ENCODE results near the gene LRMDA. TPM values are rescaled to one million over a fixed set of nuclear protein-coding genes. Genes with fewer than 3 reads are reported as not detected.

The LRMDA gene
- total and polyA plus RNA-seq, 10 of the 15 experiments (the other 5 are each of a cell fraction or from before 2014, with no cell fraction given): 0.07 to 0.54 (median 0.29) TPM; not detected in 4

DNA sequence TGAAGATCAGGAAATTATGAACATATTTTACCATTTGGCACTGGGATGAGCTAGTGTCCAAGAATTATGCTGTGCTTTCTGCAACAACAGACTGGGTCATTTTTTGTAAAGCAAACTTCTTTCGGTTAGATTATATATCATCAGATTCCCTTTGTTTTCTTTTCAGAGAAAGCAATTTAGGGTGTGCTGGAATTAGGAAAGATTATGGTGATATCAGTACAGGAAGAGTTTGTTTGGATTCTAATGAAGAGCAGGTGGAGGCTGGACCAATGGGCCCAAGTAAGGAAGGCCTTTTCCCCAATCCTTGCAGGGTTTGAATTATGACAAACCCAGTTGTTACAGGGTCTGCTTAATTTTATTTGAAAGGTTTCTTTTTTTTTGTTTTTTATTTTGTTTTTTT, 1113.4 kb downstream of the LRMDA start:
- no peak for FAIRE-seq
- Histone ChIP-seq H3K27ac (ENCODE audit: control insufficient read depth, insufficient read depth) (no peak overlapping the region), H3K4me3 (no peak overlapping the region), H3K9me3 (replicated peaks; ENCODE audit: control insufficient read depth, insufficient read depth, low read length) (no peaks in the 10 kb centered on the region), H3K36me3 (ENCODE audit: control insufficient read depth in 2 of 2, insufficient read depth in 2 of 2, low read length in 1 of 2) (no peaks in the 10 kb centered on the region), H3K27me3 (replicated peaks in 1 of 2; ENCODE audit: control insufficient read depth in 2 of 2, insufficient read depth in 2 of 2, low read length in 1 of 2) (no peaks in the 10 kb centered on the region), H3K9ac (ENCODE audit: control insufficient read depth, insufficient read depth, low read length) (no peak overlapping the region), H3K4me2 (ENCODE audit: control insufficient read depth, insufficient read depth) (no peak overlapping the region), H3K79me2 (ENCODE audit: control insufficient read depth, insufficient read depth, low read length) (no peaks in the 10 kb centered on the region), H3K4me1 (ENCODE audit: control insufficient read depth, insufficient read depth, low read length) (no peaks in the 10 kb centered on the region), H2AFZ (ENCODE audit: control insufficient read depth, low read depth, low read length) (no peak overlapping the region), H4K20me1 (ENCODE audit: control insufficient read depth, insufficient read depth) (no peaks in the 10 kb centered on the region)
- DNase-seq (ENCODE audit: low read depth, low spot score): no peak
- BruUV-seq (replicated peaks): no TSS peak
- intact Hi-C loops (cut with micrococcal nuclease; ENCODE audit: unreplicated experiment): loop anchor here (5.0 to 10.0 kb wide), 3 partner anchors 240 to 568 kb away; no protein-coding TSS in a partner anchor
- no peak for ATAC-seq
- SMC1A ChIA-PET (ENCODE audit: uncharacterized antibody, unreplicated experiment): interaction anchor here (0.6 kb wide), 1 partner anchor 241 kb away, joined by 3 read pairs; no protein-coding TSS in a partner anchor
- CTCF ChIA-PET: interaction anchor here (0.6 to 1.6 kb wide), 3 partner anchors 8 to 351 kb away, joined by 3 to 5 read pairs (median 3); no protein-coding TSS in a partner anchor
- TF ChIP-seq CBX3 (IDR thresholded peaks at IDR 0.05; ENCODE audit: borderline replicate concordance, low read depth) (no peak), CEBPZ (IDR thresholded peaks at IDR 0.05; ENCODE audit: low read depth, low read length) (no peak)
- 28% methylated on average over 1 of the region's 1 CpG for WGBS (ENCODE audit: insufficient coverage, insufficient replicate concordance, low lambda C conversion rate, missing lambda C conversion rate)
- POLR2A ChIA-PET: no interaction called here
- in situ Hi-C loops (cut with MboI): loop anchor here (5.0 to 25.0 kb wide), 2 partner anchors 438 to 1157 kb away; no protein-coding TSS in a partner anchor
- RAD21 ChIA-PET (ENCODE audit: unreplicated experiment): interaction anchor here (0.8 kb wide), 1 partner anchor 440 kb away, joined by 3 read pairs; no protein-coding TSS in a partner anchor

Data from GM12878 (cell line).